ENCODE results near the gene KRT7.
A peak's percentile ranks its signal among the peaks of the same experiment; 100 is the strongest.

- peak; percentile 83 for TF ChIP-seq CTCF (IDR thresholded peaks at IDR 0.05; ENCODE audit: low read length)
- TF ChIP-seq EZH2 (IDR thresholded peaks at IDR 0.05; ENCODE audit: borderline replicate concordance, low read length), result no peak
These were observed 19.3 kb upstream of the KRT7 start for GRCh38 chr12:52213564-52214420.

Data from OCI-LY1 (cell line).